Adipose tissue (tissue), 3 donors: ENCODE data around the gene GALNT16. TPM values are rescaled to one million over a fixed set of nuclear protein-coding genes. Genes with fewer than 3 reads are reported as not detected.

Source experiments
- H3K27ac ChIP-seq: one replicate; pipeline ENCODE4 v1.5.1; 2013; ENCODE audit warnings: low read depth, low read length
- WGBS, 3 donors: extraction: QIAGEN DNeasy Blood & Tissue Kit; methylation state at CpG; one replicate each; pipeline ENCODE4 v1.1.7; 2013; 5-methylcytosine and 5-hydroxymethylcytosine counted together
- polyA plus RNA-seq, 3 donors: library from polyadenylated mRNA; stranded (reverse); fragments of 200-250 nt; gene quantifications; one replicate each; pipeline ENCODE4 v1.2.3, GENCODE V29; 2013
- donor health status: healthy with polysubstance abuse.
- donor health status: Bipolar disorder and iron deficiency.
- donor health status: healthy.

GALNT16 gene
- polyA plus RNA-seq, 3 donors = 1.3 to 9.0 (median 4.7) TPM

DNA sequence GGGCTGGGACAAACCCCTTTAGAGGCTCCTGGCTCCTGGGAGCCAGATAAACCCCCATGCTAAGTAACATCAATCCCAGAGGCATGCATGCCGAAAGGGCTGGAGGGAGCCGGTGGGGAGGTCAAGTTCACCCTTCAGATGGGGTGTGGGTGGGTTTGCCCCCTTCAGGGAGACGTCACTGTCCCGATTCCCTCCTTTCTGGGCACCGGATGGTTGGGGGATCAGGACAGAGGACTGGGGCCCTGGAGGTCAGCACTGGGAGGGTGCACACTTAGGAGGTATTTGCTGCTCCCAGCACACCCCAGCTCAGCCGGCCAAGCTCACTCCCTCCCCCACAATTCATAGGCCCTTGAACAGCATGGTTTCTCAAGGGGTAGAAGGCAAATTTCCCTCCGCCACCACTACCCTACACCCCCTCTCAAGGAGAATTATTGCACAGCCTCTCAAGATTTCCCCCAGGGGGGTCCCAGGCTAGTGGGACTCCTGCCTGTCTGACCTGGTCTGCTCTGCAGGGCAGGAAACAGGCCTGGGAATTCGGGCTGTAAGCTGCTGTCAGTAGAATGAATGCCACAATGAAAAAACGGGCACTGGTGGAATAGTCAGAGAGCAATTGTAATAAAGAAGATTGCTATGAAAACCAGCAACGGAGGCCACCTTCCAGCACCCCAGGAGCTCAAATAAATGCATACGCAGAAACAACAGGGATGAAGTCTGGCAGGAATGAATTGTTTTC lies 63.5 kb downstream of the GALNT16 start:
- WGBS, 3 donors = 82 to 87% (median 85%) methylated on average over 11 of the region's 11 CpGs
- no peak overlapping the region for H3K27ac ChIP-seq

DNA sequence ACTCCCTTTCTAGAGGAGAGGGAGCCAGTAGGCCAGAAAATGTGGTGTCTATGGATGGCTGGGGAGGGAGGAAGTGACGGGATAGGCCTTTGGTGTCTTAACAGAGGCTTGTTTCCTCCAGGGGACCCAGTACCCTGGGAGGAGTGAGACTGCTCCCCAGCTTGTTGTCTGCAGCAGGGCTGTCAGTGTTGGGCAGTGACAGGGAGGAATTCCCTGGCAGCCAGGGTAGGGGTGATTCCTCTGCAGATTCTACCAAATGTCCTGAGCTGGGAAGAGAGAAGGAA lies 64.0 kb downstream of the GALNT16 start:
- 56 to 91% (median 77%) methylated on average over 1 of the region's 1 CpG for whole genome bisulfite sequencing, 3 donors
- no peak overlapping the region for H3K27ac ChIP-seq

DNA sequence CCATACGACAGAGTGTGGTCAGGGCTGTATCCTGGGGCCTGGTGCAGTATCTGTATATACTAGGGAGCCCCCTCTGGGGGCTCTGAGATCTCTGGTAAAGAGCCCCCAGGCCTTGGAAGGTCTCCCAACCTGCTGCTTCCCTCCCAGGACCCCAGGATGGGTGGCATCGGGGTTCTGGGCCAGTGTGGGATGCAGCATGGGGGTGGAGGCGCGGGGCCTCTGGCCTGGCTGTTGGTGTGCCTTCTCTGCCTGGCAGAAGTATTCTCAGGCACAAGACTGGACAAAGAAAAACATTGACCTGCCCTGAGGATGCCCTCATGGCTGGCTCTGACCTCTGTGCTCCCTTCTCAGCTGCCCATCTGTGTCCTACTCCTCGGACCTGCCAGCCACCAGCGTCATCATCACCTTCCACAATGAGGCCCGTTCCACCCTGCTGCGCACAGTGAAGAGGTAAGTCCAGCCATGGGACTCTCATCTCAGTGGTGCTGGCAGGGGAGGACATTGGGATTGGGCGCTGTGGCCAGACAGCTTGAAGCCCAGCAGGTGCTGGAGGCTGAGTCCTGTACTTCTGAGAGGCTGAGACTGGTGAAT lies 64.5 kb downstream of the GALNT16 start:
- H3K27ac ChIP-seq = no peak overlapping the region
- 94 to 98% (median 95%) methylated on average over 9 of the region's 9 CpGs for WGBS, 3 donors

DNA sequence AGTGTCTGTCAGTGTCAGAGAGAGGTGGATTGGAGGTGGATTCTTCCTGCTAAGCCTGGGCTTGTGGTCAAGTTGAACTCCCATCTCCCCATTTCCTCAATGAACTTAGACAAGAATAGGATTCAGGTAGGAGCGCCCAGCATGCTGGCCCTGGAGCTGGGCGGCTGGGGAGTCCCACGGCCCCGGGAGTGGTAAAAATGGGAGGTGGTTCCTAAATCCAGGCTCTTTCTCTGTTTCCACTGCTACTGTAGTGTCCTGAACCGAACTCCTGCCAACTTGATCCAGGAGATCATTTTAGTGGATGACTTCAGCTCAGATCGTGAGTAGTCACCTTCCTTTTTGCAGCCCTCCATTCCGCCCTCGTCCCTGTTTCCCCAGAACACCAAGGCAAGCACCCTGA lies 65.1 kb downstream of the GALNT16 start:
- no peak overlapping the region for H3K27ac ChIP-seq
- 93 to 94% (median 93%) methylated on average over 8 of the region's 8 CpGs for WGBS, 3 donors

DNA sequence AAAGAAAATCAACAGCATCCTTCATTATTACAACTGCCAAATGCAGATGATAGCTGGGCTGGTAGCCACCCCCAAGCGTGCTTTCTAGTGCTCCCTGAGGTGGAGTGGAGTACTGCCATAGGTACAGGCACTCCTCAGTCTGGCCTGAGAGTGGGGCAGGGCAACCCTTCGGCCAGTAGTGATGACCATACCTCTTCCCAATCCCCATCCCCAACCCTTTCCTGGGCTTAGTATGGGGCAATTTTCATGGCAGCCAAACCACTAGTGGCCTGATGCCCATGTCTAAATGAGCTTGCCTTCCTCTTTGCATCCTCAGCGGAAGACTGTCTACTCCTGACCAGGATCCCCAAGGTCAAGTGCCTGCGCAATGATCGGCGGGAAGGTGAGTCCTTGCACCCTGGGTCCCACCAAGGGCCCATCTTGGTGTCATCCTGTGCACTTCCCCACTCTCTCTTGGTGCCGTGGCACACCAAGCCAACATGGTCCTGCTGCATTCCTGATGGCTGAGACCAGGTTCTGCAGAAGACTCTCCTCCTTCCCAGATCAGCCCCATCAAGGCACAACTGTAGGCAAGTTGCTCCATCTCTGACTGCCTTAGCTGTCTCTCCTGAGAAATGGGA lies 65.8 kb downstream of the GALNT16 start:
- WGBS, 3 donors = 93 to 97% (median 95%) methylated on average over 7 of the region's 7 CpGs
- no peak overlapping the region for H3K27ac ChIP-seq

DNA sequence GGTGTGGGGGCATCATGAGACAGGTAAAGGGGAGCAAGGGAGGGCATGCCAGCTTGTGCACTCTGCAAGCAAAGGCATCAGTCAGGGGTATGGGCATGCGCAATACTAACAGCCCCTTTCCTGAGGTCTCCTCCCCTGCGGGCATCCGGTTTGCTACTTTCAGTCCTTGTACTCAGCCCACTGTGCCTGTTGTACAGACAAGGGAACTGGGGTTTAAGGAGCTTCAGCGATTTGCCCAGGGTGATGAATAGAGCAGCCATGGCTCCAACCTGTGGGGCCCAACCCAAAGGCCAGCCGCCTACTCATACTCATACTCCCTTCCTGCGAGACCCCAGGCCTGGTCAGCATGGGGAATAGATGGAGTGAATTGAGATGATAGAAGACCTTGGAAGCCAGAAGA lies 66.7 kb downstream of the GALNT16 start:
- no peak overlapping the region for H3K27ac ChIP-seq
- WGBS, 3 donors = 65 to 78% (median 72%) methylated on average over 6 of the region's 6 CpGs

DNA sequence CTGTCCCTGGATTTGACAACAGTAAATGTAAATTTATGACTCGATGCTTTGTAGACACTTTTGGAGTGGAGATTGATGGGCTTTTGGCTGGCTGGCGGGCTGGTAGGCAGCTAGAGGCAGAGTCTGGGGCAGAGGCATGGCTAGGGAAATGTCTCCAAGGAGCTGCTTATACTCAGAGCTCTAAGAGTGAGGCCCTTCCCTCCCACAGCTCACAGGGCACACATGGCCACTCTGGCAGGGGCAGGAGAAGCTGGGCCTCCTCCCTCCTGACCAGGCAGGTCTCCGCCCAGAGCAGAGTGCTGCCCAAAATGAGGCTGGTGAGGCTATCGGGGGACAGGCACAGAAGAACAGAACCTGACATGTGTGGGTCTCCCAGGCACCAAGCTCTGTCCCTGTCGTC lies 67.5 kb downstream of the GALNT16 start:
- no peak overlapping the region for H3K27ac ChIP-seq
- 75 to 88% (median 82%) methylated on average over 5 of the region's 5 CpGs for WGBS, 3 donors

DNA sequence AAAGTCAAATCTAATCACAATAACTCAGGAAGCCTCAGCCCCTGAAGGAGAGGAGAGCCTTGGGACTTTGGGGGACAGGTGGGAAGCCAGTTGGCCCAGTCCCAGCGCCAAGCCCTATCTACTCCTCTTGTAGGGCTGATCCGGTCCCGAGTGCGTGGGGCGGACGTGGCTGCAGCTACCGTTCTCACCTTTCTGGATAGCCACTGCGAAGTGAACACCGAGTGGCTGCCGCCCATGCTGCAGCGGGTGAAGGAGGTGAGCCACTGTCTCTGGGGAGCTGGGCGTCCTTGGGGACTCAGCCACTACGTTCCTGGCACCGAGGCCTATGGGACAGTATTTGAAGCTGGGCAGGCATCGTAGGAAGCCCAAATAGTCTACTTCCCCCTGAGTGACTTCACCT lies 68.4 kb downstream of the GALNT16 start:
- 88 to 92% (median 90%) methylated on average over 15 of the region's 15 CpGs for WGBS, 3 donors

DNA sequence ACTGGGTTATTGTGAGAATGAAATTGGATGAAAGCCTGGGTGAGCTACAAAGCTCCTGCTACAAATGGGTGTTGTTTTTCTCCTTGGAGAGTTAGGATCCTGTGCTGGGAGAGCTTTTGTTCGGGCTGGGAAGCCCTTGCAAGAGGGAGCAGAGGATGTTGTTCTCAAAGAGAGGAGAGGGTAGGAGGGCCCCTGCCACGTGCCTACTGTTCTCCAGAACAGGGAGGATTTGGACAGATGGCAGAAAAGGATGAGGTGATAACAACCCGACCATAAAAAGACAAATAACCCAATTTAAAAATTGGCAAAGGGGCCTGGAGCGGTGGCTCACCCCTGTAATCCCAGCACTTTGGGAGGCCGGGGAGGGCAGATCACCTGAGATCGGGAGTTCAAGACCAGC lies 68.8 kb downstream of the GALNT16 start:
- H3K27ac ChIP-seq = no peak overlapping the region
- 91 to 94% (median 93%) methylated on average over 6 of the region's 6 CpGs for WGBS, 3 donors

More for the DNA sequence above, 68.4 kb downstream of the GALNT16 start:
- no peak overlapping the region for H3K27ac ChIP-seq

DNA sequence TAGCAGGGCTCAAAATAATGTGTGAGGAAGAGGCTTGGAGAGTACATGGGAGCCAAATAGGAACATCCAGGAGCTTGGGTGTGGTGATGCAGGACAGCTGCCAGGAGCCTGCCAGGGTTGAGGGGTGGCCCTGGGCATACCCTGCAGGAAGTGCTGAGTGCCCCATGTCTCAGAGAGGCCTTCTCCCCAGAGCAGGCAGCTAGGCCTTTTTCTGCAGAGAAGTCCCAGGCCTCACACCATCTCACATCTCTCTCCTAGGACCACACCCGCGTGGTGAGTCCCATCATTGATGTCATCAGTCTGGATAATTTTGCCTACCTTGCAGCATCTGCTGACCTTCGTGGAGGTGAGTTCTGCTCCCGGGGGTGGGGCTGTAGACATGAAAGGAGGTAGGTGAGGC lies 71.2 kb downstream of the GALNT16 start:
- H3K27ac ChIP-seq = no peak overlapping the region
- WGBS, 3 donors = 77 to 93% (median 85%) methylated on average over 4 of the region's 4 CpGs

DNA sequence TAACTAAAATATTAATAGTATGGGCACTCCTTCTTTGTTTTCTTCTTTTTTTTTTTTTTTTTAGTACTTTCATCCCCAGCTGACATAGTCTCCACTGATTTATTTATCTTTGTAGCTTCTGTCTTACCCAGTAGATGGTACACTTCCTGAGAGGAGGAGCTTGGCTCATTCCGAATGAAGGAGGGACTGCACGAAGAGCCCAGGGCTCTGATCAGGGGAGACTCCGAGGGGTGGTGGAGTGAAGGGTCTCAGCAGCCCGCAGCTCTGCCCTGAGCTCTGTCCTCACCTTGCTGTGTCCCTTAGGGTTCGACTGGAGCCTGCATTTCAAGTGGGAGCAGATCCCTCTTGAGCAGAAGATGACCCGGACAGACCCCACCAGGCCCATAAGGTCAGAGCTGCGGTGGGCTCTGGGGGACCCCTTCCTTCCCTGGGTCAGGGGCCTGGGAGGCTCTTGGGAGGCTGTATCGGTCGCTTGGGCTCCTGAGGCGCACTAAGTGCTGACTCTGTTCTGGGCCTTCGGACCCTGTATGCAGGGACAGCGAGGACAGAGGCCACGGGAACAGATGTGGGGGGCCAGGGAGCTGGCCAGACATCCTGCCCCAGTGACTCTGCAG lies 72.9 kb downstream of the GALNT16 start:
- WGBS, 3 donors = 76 to 84% (median 80%) methylated on average over 13 of the region's 13 CpGs
- no peak overlapping the region for H3K27ac ChIP-seq

DNA sequence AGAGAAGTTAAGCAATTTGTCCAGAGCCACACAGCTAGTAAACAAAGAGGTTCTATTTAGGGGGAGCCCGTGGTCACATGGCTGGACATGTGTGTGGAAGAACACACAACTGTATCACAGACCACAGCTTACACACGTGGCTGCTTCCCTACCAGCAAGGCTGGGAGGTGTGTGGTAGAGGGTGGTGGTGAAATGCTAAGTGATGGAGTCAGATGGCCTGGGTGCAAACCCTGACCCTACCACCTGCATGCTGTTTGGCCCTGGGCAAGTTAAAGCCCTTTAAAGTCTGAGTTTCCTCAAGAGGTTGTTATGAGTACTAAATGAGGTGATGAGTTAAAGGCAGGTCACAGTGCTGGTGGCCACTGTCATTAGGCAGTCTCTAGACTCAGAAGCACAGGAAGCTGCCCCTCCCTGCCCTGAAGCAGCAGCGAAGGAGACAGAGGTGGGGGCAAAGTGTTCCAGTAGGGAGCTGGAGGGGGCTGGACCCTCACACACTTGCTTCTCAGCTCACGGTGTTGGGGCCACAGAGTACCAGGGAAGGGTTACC lies 73.9 kb downstream of the GALNT16 start:
- no peak overlapping the region for H3K27ac ChIP-seq
- 65 to 71% (median 68%) methylated on average over 4 of the region's 4 CpGs for WGBS, 3 donors

DNA sequence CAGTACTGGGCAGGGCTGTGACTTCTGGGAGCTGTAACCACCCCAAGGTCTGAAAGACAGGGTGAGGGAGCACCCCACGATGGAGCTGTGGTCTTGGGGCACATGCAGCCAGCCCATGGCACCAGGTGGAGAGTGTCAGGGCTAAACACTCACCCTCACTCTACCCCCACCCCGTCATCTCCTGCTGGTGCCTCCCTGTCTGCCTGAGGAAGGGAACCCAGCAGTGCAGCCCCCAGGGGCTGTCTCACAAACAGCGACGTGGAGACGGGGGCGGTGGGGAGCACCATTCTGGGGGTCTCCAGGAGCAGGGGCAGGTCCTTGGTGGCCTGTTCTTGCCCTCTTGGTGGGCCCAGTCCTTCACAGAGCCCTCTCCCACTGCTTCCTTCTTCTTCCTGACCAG lies 74.6 kb downstream of the GALNT16 start:
- no peak overlapping the region for H3K27ac ChIP-seq
- 80 to 93% (median 87%) methylated on average over 6 of the region's 6 CpGs for WGBS, 3 donors

DNA sequence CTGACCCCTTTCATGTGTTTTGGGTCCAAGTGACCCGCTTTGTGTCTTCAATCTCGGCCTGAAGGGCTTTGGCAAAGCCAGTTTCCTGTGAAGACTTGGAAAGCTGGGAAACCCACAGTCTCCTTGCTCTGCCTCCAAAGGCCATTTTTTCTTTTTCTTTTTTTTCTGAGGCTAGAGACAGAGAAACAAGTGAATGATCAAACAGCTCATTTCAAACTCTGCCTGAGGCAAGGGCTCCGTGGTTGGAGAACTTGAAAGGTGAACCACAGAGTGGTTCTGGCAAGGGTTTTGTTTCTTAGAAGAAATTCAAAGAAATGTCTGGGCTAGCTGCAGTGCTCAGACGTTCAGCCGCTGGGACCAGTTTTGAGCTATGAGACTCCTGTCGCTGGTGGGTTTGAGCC lies 75.4 kb downstream of the GALNT16 start:
- 58 to 69% (median 66%) methylated on average over 6 of the region's 6 CpGs for WGBS, 3 donors
- H3K27ac ChIP-seq = no peak overlapping the region

DNA sequence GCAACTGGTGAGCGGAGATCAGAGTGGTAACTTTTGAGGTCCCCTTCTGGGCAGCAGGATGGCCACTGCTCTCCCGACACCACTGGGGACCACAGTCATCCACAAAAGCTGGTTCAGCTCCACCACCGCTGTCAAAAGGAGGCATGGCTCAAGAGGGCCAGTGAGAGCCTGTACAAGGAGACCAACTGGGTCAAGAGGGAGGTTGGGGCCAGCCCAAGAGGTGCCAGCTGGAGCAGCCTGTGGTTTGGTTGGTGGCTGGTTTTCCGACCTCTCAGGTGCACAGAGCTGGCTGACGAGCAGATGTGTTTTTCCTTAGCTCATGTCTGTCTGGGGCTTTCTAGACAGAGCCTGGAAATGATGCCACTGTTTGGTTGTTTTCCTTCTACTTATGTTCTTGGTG lies 78.0 kb downstream of the GALNT16 start:
- WGBS, 3 donors = 93 to 99% (median 98%) methylated on average over 5 of the region's 5 CpGs
- no peak overlapping the region for H3K27ac ChIP-seq

DNA sequence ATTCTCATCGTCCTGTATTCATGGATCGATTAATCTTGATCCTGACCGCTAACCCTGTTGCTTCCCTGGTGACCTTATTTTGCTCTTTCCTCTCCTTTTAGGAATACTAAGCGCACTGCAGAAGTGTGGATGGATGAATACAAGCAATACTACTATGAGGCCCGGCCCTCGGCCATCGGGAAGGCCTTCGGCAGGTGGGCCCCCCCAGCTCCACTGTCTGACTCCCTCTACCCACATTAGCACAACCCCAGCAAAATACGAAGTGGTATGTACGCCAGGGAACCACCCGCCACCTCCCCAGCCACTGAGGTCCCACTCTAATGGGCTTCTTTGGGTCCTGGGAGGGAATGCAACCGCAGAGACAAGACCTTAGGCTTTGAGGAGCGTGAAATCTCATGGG lies 79.5 kb downstream of the GALNT16 start:
- 93 to 96% (median 95%) methylated on average over 13 of the region's 13 CpGs for WGBS, 3 donors

DNA sequence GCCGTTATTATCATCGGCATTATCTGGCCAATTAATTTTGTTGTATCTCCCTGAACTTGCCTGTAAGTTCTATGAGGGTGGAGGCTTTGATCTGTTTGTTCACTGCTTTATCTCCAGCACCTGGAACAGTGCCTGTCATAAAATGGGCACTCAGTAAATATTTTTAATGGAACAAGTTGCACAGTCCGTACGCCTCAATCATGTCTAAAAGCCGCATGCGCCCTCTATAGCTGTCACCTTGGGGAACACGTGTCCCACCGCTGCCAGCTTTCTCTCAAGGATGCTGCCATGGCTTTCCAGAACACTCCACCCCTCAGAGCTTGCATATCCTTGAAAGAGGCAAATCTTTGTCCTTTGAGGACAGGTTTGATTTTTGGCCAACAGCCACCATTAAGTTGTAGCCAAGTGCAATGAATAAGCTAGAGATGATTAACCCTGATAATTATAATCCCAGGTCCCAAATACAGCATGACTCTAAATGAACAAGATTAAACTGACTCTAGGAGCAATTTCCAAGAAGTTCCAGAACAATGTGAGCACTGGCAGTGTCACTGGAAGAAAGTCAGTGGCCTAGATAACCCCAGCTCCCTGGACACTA lies 83.1 kb downstream of the GALNT16 start:
- 21 to 58% (median 53%) methylated on average over 8 of the region's 8 CpGs for WGBS, 3 donors

More for the DNA sequence above, 79.5 kb downstream of the GALNT16 start:
- H3K27ac ChIP-seq = no peak overlapping the region

DNA sequence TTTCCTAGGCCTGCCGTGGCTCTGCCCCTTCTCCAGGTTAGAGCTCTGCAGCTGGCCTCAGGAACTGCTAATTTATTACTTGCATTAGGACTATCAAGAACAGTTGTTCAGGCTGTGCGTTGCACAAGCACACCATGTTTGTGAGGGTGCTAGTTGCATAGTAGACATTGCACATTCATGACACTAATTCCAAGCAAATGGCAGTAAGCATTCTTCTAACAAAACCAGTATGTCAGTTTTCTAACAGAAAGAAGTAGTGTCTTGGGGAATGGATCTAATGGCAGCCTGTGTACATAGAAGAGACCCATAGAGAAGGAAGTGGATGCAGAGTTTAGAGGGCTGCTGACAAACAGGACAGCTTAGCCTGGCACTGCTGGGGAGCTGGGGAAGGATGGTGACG lies 84.2 kb downstream of the GALNT16 start:
- H3K27ac ChIP-seq = no peak overlapping the region
- WGBS, 3 donors = 92 to 95% (median 94%) methylated on average over 3 of the region's 3 CpGs

More for the DNA sequence above, 83.1 kb downstream of the GALNT16 start:
- no peak overlapping the region for H3K27ac ChIP-seq

DNA sequence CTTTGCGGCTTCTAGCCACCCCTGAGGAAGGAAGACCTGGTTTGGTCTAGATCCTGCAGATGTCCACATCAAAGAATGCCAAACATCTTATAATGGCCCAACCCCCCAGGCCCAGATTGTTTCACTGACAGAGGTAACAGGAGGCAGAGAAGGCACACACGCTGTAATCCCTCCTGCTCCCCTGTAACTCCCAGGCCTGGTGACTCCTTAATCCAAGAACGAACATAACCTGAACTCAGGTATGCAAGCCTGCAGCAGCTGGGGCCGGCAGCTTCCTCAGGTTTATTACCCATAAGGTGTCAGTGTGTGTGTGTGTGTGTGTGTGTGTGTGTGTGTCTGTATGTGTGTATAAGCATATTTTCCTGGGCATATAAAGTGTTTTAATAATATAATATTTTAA lies 85.4 kb downstream of the GALNT16 start:
- no peak overlapping the region for H3K27ac ChIP-seq
- WGBS, 3 donors = 64 to 69% (median 65%) methylated on average over 4 of the region's 4 CpGs
